ENCODE measurements around the gene NAV3.

GRCh38 chr12:77914081-77914488 is 83.4 kb downstream of the NAV3 start:
- no peak for TF ChIP-seq POLR2A (IDR thresholded peaks at IDR 0.05)
- TF ChIP-seq, protein P1, sequence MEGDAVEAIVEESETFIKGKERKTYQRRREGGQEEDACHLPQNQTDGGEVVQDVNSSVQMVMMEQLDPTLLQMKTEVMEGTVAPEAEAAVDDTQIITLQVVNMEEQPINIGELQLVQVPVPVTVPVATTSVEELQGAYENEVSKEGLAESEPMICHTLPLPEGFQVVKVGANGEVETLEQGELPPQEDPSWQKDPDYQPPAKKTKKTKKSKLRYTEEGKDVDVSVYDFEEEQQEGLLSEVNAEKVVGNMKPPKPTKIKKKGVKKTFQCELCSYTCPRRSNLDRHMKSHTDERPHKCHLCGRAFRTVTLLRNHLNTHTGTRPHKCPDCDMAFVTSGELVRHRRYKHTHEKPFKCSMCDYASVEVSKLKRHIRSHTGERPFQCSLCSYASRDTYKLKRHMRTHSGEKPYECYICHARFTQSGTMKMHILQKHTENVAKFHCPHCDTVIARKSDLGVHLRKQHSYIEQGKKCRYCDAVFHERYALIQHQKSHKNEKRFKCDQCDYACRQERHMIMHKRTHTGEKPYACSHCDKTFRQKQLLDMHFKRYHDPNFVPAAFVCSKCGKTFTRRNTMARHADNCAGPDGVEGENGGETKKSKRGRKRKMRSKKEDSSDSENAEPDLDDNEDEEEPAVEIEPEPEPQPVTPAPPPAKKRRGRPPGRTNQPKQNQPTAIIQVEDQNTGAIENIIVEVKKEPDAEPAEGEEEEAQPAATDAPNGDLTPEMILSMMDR (IDR thresholded peaks at IDR 0.05) = peak in 1 of 7 experiments; percentile 17

All from body of pancreas (tissue), 4 donors.